DMS79 treated with DMSO at 0.1 percent for 48 hours (cell line): ENCODE data around the gene SNX9.

Experiments used
- DNase-seq: peaks from one replicate; lab custom pipeline; 2025; lab: John Stamatoyannopoulos, UW

SNX9 gene

DNA sequence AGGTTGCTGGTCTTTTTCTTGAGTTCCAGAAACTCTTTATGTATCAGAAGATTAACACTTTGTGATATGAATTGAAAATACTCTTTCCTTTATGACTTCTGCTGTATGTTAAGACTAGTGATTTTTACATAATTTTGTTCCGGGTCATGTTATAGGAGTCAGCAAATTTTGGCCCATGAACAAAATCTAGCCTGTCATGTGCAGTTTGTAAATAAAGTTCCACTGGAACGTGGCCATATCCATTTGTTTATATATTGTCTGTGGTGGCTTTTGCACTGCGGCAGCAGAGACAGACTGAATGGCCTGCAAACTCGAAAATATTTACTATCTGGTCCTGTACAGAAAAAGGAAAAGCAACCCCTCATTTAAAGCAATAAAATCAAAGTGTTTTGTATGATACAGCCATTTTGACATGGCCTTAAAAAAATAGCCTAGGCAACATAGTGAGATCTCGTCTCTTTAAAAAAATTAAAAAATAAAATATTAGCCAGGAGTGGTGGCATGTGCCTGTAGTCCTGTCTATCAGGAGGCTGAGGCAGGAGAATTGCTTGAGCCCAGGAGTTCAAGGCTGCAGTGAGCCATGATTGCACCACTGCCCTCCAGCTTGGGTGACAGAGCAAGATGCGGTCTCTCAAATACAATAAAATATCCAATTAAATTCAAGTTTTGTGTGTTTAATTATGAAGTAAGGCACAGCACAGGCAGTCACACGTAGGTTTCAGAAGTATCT, 36.9 kb downstream of the SNX9 start:
- DNase-seq: no peak

DNA sequence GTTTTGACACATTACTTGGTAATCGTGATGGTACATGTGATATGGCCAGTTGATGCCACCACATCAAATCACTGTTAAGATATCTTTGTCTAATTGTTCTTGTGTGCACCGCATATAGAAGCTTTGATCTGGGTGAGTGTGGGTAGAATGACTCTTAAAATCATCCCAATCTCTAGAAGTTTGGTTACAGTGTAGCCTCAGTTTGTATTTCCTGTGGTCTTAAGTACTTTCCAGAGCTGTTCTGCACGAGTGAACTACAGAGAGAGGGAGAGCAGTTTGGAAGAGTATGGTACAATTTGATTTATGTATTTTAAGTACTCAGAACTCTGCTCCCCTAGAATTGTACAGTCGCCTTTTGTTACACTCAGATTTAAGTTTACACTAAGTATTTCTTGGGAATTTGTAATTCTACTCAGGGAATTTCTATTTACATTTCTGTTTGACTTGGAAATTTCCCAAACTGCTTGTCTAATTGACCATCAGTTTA, 37.5 kb downstream of the SNX9 start:
- DNase-seq: peak; percentile 46

DNA sequence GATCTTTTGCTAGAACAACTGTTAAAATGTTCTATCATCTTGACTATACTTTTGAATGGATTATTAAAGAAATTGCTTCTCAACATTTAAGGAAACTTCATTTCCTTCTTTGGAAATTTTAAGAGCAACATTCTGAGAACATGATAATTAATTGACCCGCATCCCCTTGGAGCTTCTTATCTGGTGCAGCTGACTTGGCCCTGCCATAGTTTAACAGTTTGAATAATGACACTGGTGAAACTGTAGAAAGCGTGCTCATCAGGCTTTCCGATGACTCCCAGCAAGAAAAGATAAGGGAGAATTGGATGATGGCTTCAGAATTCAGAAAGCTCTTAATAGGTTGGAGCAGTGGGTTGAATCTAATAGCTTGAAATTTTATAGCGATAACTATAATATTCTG, 38.1 kb downstream of the SNX9 start:
- no peak for DNase-seq

DNA sequence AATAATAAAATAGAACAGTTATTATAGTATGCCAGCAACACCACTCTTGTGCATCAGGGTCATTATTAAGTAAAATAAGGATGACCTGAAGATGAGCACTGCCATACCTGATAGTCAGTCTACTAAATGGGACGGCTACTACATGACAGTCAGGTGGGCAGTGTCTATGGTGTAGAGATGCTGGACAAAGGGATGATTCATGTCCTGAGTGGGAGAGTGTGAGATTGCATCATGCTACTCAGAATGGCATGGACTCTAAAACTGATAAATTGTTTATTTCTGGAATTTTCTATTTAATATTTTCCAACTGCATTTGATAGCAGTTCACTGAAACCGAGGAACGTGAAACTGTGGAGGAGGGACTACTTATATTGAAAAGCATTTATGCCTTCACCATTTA, 38.8 kb downstream of the SNX9 start:
- DNase-seq: no peak

DNA sequence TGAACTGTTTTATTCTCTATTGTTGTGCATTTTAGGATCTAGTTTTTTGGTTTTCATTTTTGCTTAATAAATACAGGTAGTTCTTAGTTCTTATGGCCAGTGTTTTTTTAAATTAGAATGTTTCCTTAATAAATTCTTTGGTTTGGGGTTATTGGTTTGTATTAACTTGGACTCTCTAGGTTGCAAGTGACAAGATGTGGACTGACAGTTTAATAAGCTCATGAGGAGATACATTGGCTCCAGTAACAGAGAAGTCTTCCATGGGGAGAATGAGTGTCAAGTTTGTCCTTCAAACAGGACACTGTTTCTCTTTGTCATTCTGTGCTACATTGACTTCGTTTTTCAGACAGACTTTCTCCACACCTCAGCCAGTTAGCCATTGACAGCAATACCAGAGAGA, 39.7 kb downstream of the SNX9 start:
- no peak for DNase-seq

DNA sequence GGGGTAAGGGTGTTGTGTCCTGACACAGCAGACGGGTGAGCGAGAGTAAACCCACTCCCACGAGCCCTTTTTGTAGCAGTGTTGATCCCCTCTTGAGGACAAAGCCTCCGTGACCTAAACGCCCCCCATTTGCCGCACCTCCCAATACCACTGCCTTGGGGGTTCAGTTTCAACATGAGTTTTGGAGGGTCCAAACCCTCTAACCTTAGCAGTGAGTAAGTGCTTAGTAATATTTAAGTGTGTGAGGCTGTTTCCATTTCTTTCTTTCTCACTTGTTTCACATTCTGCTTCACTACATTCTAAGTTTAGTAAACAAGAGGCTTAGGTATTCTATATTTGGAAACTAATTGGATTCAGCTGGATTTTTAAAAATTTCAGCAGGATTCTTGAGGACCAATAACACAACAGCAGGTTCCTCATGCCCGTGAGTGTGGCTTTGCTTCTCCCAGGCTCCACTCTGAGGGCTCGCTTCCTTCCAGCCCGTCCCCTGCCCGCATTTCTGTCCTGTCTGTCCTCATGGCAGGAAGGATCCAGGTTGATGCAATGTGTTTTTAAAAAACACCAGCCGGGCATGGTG, 41.2 kb downstream of the SNX9 start:
- DNase-seq: no peak

DNA sequence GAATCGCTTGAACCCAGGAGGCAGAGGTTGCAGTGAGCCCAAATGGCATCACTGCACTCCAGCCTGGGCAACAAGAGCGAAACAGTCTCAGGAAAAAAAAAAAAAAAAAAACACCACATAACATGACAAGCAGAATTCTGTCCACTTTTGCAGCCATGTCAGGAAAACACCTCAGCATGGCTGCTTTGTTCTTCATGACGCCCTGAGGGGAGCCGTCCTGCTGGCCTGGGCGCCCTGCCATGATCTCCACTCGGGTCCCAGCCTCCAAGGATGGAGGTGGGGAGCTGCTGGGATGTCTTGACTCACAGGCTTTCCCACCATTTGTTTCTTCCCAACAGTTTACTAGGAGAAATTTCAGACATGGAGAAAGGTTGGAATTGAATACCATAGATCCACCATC, 42.2 kb downstream of the SNX9 start:
- no peak for DNase-seq

DNA sequence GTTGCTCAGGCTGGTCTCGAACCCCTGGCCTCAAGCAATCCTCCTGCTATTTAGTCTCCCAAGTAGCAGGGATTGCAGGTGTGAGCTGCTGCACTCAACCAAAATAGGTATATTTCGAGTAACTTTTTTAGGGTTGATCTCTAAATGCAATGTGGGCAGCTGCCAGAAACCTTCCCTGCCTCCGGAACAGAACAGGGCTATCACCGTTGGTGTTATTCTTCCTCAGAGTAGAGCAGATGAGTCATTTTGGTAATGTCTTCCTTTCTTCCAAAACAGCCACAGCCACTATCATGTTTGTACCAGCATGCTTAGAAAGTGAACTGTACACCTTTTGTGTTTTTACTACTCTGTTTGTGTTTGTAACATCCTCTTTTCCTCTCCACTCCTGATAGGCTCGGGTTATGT, 44.1 kb downstream of the SNX9 start:
- no peak for DNase-seq

DNA sequence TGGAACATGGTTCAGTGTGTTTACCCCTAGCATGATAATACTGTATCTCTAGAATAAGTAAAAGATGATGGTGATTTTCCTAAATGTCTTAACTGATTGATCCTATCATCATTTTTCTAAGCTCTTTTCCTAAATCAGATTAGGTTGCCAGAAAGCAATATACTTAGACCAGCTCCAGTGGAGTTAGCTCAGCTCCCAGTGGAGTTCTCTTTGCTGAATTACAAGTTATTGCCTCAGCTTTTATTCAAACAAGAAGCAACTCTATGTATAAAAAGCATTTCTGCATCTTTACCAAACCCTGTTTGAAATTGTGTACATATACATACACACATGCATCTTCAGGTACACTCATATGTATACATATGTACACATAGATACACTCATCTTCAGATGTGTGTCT, 44.9 kb downstream of the SNX9 start:
- DNase-seq: no peak

DNA sequence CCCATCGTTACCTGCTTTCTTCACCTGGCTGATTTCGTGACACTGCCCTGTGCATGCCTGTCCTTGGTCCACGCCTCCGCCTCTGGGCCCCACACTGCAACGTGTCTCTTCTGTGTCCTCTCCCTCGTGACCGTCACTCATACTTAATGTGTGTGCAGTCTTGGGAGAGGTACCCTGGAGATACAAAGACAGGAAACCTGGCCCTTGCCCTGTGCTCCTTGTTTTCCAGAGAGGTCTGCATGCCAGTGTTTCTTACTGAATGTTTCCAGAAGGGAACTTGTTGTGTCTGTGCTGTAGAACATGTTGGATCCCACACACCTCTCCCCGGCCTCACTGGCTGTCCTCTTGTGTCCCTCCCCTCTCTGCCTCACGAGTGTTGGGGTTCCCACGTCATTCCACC, 45.8 kb downstream of the SNX9 start:
- DNase-seq: no peak

DNA sequence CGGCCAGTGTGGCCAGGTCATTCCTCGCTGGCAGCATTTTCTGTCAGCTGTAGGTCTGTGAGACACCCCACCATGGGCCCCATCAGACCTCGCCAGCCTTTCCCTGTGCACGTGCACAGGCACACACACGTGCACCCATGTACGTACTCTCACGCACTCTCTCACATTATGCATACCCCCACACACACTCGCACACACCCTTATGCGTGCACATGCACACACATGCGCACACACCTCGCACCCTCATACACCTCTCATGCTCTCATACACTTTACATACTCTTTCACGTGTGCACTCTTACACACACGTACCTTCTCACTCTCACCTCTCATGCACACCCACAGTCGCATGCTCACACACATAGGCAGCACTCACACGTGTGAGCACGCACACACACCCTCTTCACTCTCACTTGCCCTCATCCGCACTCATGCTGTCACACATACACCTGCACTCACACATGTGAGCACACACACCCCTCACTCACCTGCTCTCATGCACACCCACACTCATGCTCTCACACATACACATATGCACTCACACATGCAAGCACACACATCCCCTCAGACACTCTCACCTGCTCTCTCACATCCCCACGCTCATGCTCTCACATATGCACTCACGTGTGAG, 46.7 kb downstream of the SNX9 start:
- no peak for DNase-seq

DNA sequence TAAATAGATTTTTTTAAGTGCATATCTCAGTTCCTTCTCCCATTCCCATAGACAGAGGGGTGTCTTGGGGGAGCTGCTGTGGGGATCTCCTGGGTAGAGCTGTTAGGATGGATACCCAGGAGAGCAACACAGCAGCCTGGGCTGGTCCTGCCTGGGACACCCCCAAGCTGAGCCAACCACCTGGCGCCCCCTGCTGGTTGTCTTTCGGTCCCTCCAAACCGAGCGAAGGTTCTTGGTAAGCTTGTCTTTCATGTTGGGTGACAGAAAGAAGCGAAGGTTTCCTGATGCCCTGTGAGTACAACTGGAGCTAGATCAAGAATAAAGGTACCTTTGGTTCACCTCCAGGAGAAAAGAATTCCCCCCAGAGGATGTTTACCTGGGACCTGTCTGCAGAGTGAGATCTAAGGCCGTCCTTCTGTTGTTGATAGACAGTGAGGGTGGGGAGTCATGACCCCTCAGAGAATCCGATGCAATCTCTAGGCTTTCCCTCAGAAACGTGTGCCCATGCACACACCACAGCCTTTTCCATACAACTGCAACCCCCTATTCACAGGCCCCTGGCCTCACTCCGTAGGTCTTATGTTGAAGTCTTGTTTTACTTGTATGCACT, 50.8 kb downstream of the SNX9 start:
- DNase-seq: peak; percentile 16

DNA sequence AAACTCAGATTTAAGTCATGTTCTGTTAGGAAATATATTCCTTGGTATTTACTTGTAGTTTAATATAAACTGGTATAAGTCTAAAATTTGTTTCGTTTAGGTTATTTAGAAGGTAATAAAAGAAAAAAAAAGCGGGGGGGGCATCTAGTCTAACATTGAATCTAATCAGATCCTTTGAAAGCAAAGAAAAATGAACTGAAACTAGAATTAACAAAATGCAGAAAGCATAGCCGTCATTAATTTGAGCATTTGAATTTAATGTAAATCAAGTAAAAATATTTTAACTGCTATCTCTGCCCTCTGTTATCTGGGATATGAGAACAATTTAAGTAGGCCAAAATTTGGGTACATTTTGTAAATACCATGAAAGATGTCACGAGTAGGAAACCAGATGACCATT, 54.1 kb downstream of the SNX9 start:
- DNase-seq: no peak

DNA sequence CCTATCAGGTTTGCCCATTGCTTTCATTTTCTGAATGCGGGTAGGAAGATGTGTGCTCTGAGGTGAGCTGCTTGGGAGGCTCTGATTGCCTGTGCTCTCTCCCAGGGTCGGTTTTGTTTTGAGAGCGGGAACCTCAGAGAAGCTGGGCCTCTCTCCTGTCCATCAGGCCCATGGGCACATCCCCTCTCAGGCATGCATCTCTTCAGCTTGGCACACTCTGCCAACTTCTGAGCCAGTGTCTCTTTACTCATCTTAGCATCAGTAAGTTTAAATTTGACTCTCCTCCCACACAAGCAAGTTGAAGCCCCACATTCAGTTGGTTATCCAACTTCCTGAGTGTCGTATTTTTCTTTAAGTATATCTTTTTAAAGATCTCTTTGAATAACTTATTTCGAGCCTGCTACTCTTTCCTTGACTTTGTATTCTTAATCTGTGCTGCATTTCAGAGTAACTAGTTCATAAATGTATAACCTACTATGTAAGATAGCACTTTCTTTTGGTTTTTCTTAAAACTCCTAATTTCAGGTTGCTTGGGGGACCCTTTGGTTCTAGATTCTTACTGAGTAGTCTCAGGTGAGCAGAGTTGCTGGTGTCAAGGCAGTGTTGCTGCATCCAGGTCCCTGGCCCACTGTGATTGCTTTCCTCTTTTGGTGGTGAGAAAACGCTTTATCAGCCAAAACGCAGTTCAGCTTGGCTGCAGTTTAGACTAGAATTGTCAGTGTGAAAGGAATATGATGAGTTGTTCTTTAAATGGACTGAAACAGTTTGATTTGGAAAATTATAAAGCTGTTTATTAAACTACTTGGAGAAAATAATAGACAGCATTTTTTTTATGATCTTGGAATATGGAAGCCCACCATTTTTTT, 54.8 kb downstream of the SNX9 start:
- DNase-seq: no peak

DNA sequence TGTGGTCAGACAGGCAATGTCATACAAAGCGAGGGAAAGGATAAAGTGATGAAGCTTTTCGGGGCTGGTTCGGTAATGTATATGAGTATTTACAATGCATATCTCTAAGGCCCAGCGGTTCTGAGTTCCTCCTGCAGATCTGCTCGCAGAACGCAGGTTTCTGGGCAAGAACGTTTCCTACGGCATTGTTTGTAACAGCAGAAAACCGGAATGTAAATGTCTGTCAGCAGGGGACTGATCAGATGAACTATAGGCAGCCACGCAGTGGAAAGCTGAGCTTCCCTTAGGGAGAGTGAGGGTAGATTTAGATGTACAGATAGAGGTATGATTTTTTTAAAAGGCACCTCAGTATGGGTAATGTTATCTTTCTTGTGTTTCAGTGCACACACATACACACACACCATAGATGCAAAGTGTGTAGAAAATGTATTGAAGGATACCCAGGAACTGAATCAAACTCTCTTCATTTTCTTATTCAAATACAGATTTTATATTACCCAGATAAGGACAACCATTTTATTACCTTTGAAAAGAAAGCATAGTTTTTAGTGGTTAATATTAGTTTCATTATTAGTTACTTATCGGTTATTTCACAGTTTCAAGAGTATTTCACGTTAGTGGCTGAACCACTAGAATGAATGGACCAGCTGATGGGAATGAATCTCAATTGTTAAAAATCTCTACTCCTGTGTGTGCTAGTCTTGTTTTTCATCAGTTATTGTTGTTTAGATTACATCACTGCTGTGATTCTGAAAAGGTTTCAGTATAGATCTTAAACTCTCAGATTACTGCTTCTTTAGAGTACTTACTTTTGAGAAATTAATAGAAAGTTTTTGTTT, 56.2 kb downstream of the SNX9 start:
- DNase-seq: no peak

DNA sequence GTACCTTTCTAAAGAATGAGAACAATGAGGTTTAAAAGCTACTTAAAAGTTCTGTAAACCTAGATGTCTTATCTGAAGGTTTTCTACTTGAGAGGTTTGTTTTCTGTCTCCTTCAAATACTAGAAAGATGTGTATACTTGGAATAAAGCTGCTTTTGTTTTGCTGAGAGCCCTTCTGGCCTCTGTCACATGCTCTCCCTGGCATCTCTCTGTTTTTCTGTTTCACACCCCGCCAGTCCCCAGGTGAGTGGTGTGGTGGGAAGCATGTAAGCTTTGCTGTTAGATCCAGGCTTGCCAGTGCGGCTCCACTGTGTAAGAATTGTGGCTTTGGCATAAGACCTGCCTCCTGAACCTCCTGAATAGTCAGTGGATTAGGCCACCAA, 56.8 kb downstream of the SNX9 start:
- DNase-seq: peak; percentile 78

DNA sequence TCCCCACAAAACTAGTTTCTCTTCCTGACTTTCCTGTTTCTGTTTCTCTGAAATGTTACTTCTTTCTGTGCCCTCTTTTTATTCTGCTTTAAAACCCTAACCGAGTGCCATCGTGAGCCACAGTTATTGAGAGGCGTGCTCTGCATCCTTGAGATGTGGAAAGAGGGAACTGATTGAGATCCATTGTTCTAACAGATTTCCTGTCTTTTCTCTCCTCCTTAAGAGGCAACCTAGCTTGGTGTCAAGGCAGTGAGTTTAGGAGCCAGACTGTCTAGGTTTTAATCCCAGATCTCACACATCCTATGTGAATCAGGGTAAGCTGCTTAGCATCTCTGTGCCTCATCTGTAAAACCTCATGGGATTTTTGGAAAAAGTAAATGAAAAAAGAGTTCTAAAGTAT, 57.5 kb downstream of the SNX9 start:
- peak; percentile 5 for DNase-seq

DNA sequence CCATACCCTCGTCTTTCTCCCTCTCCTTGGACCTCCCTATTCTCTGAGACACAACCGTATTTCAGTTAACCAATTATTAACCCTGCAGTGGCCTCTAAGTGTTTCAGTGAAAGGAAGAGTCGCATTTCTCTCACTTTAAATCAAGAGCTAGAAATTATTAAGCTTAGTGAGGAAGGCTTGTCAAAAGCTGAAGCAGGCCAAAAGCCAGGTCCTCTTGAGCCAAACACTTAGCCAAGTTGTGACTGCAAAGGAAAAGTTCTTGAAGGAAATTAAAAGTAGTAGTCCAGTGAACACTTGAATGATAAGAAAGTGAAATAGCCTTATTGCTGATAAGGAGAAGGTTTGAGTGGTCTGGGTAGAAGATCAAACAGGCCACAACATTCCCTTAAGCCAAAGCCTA, 58.3 kb downstream of the SNX9 start:
- DNase-seq: no peak

DNA sequence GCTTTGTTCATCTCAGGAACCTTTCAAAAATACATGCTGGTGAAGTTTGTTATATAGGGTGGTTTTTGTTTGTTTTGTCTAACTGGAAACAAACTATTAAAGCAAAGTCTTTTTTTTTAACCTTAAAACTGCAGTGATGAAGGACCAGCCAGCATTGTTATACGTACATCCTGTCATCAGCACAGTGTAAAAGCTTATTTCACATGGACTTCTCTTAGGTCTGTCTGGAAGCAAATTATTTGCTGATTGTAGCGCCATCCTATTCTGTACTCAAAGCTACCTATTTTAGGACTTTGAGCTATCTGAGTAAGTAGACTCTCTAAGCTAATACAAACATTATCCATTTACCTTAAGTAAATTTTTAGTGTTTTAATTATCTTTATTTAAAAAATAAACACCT, 61.7 kb downstream of the SNX9 start:
- DNase-seq: no peak

DNA sequence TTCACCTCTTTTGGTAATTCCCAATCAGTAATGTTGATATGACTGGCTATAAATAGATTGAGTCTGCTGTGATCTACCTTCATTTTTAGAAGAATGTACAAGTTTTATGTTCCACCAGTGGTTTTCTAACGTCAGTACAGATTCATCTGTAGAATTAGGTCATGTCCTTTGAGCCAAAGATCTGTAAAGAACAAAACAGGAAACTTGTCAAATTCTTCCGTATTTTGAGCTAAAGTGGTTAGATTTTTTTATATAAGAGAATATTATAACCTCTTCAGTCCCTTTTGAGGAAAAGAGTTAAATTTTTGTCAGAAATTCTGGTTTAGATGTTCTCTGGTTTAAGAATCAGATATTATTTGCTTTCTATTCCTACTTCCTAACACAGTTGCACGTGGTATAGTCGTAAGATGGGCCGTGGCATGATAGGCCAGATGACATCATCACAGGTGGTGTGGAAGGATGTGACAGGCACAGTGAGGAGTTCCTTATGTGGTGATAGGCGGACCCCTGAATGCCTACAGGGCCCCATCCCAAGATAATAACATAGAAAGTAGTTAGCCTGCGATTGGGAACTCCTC, 62.3 kb downstream of the SNX9 start:
- no peak for DNase-seq

DNA sequence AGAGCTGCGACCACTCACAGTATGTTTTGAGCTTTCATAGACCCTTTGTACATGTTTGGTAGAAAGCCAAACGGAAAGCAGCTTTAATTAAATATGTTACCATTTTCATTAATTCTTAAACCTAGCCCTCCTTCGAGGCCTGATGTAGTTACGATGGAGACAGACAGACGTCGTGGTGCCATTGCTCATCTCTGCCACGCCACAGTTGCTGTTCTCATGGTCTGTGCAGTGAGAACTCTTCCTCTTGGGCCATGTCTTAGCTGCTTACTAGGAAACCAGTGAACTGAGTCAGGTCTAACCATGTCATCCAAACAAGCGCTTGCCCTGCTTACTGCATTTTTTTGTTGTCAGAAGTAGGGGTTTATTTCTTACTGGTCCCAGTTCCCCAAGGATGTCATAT, 62.8 kb downstream of the SNX9 start:
- no peak for DNase-seq
